Right atrium auricular region (tissue), 2 donors: Measurements from ENCODE around the gene KHSRP. TPM values are rescaled to one million over a fixed set of nuclear protein-coding genes. Genes with fewer than 3 reads are reported as not detected.
A peak's percentile ranks its signal among the peaks of the same experiment; 100 is the strongest.

Source experiments
- DNase-seq: peaks from one replicate; pipeline ENCODE4 v3.0.0-alpha.2; 2019; ENCODE audit warnings: low spot score
- H3K27ac ChIP-seq, 2 donors: fragments of 200-600 bp; sonication (generic); 1 replicate in 1 of 2; 2 replicates in 1 of 2; pipeline ENCODE4 v1.5.1; 2016 to 2019
- H3K27me3 ChIP-seq, 2 donors: fragments of 200-600 bp; sonication (generic); one replicate each; pipeline versions ENCODE4 v1.5.1 to v1.6.0; 2017 to 2019
- H3K36me3 ChIP-seq: fragments of 200-600 bp; sonication (generic); one replicate; pipeline ENCODE4 v1.5.1; 2016
- H3K4me1 ChIP-seq, 2 donors: fragments of 200-600 bp; sonication (generic); one replicate each; pipeline versions ENCODE4 v1.5.1 to v1.6.0; 2017 to 2019
- H3K4me3 ChIP-seq, 2 donors: fragments of 200-600 bp; sonication (generic); 1 replicate in 1 of 2; 2 replicates in 1 of 2; pipeline ENCODE4 v1.5.1; 2017 to 2019; ENCODE audit warnings: mild to moderate bottlenecking in 1 of 2, moderate library complexity in 1 of 2
- H3K9me3 ChIP-seq, 2 donors: fragments of 200-600 bp; sonication (generic); one replicate each; pipeline ENCODE4 v1.5.1; 2019
- total RNA-seq, 2 donors: library from RNA; depleted of rRNA; stranded (reverse); fragments of >200 nt; gene quantifications; one replicate each; pipeline ENCODE4 v1.1.0, GENCODE V29; 2016
- TF ChIP-seq, protein P1 (sequence below), 2 donors: fragments of 200-600 bp; sonication (generic); IDR thresholded peaks; one replicate each; pipeline ENCODE4 v1.5.1; 2019; ENCODE audit warnings: antibody characterized with exemption in 2 of 2

KHSRP gene
- total RNA-seq, 2 donors from 2014 or later, result 55.3 to 95.7 TPM

- Histone ChIP-seq H3K27me3 (no peaks in the 10 kb centered on the region), H3K4me1 (peaks cover 0 to 35% of the 10 kb centered on the region in 2 donors), H3K4me3 (peak overlapping the region in 1 of 2 donors; percentile 40), H3K36me3 (peaks cover 2% of the 10 kb centered on the region), H3K9me3 (no peaks in the 10 kb centered on the region), H3K27ac (peak overlapping the region; percentile 78 to 85)
- DNase-seq, result no peak
- TF ChIP-seq, protein P1, sequence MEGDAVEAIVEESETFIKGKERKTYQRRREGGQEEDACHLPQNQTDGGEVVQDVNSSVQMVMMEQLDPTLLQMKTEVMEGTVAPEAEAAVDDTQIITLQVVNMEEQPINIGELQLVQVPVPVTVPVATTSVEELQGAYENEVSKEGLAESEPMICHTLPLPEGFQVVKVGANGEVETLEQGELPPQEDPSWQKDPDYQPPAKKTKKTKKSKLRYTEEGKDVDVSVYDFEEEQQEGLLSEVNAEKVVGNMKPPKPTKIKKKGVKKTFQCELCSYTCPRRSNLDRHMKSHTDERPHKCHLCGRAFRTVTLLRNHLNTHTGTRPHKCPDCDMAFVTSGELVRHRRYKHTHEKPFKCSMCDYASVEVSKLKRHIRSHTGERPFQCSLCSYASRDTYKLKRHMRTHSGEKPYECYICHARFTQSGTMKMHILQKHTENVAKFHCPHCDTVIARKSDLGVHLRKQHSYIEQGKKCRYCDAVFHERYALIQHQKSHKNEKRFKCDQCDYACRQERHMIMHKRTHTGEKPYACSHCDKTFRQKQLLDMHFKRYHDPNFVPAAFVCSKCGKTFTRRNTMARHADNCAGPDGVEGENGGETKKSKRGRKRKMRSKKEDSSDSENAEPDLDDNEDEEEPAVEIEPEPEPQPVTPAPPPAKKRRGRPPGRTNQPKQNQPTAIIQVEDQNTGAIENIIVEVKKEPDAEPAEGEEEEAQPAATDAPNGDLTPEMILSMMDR (IDR thresholded peaks at IDR 0.05), result no peak
These were observed 1.4 kb upstream of the KHSRP start for GRCh38 chr19:6425732-6426620.

- H3K27me3 ChIP-seq, result no peaks in the 10 kb centered on the region
- TF ChIP-seq, protein P1 (IDR thresholded peaks at IDR 0.05), result no peak
- peak overlapping the region; percentile 78 to 85 for H3K27ac ChIP-seq
- peak; percentile 100 for DNase-seq
- H3K4me3 ChIP-seq, result peak overlapping the region in 1 of 2 donors; percentile 40
- H3K9me3 ChIP-seq, result no peaks in the 10 kb centered on the region
- H3K36me3 ChIP-seq, result peaks cover 10% of the 10 kb centered on the region
- H3K4me1 ChIP-seq, result peaks cover 0 to 41% of the 10 kb centered on the region in 2 donors
These were observed 524 bp upstream of the KHSRP start for GRCh38 chr19:6424939-6425731.

DNA sequence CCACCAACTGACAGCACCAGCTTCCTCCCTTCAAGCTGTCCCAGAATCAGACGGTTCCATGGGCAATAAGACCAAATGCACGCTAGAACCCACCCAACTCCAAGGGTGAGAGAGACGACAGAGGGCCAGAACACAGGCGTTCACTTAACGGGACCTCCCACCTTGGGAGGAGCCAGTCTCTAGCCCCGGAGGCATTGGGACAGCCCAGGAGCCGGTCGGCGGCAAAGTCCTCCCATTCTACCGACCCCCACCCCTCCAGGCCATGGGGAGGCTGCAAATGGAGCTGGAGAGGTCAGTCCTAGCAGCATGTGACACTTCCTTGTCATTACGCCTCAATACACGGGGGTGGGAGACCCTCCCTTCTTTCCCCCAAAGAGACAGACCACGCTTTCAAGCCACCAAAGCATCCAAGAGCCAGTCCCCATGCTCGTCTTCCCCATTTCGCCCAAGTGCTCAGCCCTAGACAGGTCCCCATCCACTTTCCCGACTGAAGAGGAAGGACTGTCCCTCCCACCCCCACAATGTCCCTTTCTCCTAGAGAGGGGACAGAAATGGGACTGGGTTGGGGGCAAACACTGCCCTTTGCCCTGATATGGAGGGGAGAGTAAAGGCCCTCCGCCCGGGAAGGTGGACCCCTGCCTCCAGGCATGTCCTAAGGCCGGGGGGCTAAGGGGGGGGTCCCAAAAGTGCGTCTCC, 964 bp downstream of the KHSRP start:
- H3K4me3 ChIP-seq, result peak overlapping the region; percentile 76 to 82
- H3K27me3 ChIP-seq, result no peaks in the 10 kb centered on the region
- H3K36me3 ChIP-seq, result peaks cover 24% of the 10 kb centered on the region
- TF ChIP-seq, protein P1 (IDR thresholded peaks at IDR 0.05), result no peak
- H3K27ac ChIP-seq, result peak overlapping the region; percentile 46 to 75
- H3K9me3 ChIP-seq, result no peaks in the 10 kb centered on the region
- peak; percentile 61 for DNase-seq
- H3K4me1 ChIP-seq, result peaks cover 0 to 45% of the 10 kb centered on the region in 2 donors

DNA sequence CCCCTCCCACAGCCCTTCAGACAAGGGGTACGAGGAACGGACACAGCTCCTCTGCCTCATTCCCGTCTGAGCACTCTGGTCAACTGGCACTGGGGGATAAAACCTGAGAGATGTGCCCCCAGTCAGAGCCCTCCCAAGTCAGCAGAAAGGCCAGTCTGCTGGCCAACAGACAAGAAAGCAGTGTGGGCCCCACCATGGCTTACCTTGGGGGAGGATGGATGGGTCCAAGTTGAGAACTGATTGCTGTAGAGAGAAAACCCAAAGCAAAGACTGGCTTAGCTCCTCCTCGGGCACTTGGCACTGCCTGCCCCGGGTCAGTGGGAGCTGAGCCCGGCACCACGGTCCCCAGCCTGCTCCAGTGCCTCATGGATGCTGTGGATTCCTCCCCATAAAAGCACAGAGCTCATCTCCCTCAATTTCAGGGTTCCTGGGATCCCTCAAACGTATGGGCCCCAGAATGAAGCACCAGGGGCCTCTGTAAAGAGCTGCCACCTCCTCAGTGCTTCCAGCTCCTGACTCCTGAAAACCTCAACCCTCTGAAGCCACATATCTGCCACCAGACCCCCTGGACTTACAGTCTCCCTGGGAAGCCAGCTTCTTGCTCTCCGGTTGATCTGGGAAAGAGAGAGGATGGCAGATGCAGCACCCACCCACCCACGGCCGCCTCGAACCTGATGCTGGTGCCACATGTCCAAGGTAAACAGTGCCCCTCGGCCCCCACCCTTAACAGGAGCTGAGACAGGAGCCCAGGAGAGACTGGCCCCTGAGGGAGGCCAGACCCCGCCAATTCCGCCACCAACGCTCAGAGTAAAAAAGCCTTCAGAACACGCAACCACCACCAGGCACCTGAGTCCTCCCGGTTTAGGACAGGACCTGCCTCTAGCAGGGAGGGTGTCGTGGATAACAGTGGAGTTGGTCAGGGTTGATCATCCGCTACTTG, 3.3 kb downstream of the KHSRP start:
- Histone ChIP-seq H3K4me1 (peaks cover 0 to 45% of the 10 kb centered on the region in 2 donors), H3K9me3 (no peaks in the 10 kb centered on the region), H3K27me3 (no peaks in the 10 kb centered on the region), H3K36me3 (peaks cover 47% of the 10 kb centered on the region), H3K4me3 (no peak overlapping the region), H3K27ac (no peak overlapping the region)
- TF ChIP-seq, protein P1 (IDR thresholded peaks at IDR 0.05), result no peak
- DNase-seq, result no peak

DNA sequence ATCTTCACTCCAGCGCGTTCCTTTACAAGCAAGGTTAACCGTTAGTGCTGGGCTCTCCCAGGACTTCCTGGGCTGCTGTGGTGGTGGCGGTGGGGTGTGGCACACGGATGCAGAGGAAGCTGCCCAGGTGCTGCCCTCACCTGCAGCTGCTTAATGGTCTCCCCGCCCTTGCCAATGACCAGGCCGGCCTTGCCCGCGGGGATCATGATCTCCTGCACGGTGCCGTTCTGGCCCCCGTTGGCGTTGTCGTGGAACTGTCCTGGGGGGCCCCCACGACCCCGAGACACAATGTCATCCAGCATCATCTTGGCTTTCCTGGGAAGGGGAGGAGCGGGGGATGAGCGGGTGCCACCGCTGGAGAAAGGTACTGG, 6.1 kb downstream of the KHSRP start:
- no peaks in the 10 kb centered on the region for H3K27me3 ChIP-seq
- H3K27ac ChIP-seq, result no peak overlapping the region
- H3K36me3 ChIP-seq, result peaks cover 75% of the 10 kb centered on the region
- H3K4me3 ChIP-seq, result no peak overlapping the region
- H3K4me1 ChIP-seq, result peaks cover 0 to 33% of the 10 kb centered on the region in 2 donors
- no peak for DNase-seq
- TF ChIP-seq, protein P1 (IDR thresholded peaks at IDR 0.05), result no peak
- H3K9me3 ChIP-seq, result no peaks in the 10 kb centered on the region
